Mammary epithelial cell (primary cell): Measurements from ENCODE around the gene TAC3.
"Not testable (repeated sequence)": the region's sequence is repeated elsewhere in the genome, so short reads cannot be mapped to it uniquely, and the experiment has no call there.

Experiments
- EZH2 ChIP-seq: IDR thresholded peaks from 2 replicates; pipeline ENCODE4 v1.6.1; 2012; ENCODE audit warnings: low read length, inconsistent platforms, borderline replicate concordance
- TF ChIP-seq, protein P1 (sequence below), 2 donors: IDR thresholded peaks in 1 of 2; conservative IDR thresholded peaks in 1 of 2; 2 replicates each; pipeline ENCODE4 v1.5.1; 2011 to 2012; ENCODE audit warnings: inconsistent platforms in 2 of 2, low read length in 2 of 2, mild to moderate bottlenecking in 2 of 2, control low read depth in 1 of 2, low read depth in 1 of 2; ENCODE audit not compliant: insufficient read depth in 1 of 2; ENCODE audit errors: extremely low read depth in 1 of 2

GRCh38 chr12:56985714-56986113, 30.6 kb downstream of the TAC3 start:
- TF ChIP-seq, protein P1, sequence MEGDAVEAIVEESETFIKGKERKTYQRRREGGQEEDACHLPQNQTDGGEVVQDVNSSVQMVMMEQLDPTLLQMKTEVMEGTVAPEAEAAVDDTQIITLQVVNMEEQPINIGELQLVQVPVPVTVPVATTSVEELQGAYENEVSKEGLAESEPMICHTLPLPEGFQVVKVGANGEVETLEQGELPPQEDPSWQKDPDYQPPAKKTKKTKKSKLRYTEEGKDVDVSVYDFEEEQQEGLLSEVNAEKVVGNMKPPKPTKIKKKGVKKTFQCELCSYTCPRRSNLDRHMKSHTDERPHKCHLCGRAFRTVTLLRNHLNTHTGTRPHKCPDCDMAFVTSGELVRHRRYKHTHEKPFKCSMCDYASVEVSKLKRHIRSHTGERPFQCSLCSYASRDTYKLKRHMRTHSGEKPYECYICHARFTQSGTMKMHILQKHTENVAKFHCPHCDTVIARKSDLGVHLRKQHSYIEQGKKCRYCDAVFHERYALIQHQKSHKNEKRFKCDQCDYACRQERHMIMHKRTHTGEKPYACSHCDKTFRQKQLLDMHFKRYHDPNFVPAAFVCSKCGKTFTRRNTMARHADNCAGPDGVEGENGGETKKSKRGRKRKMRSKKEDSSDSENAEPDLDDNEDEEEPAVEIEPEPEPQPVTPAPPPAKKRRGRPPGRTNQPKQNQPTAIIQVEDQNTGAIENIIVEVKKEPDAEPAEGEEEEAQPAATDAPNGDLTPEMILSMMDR (conservative IDR thresholded peaks at IDR 0.05 in 1 of 2, IDR thresholded peaks at IDR 0.05 in 1 of 2; ENCODE audit: extremely low read depth in 1 of 2, insufficient read depth in 1 of 2, low read depth in 1 of 2, low read length in 2 of 2) = peak; percentile 7 to 31
- TF ChIP-seq EZH2 = not testable (repeated sequence)
